GM12891 (cell line): ENCODE data around the gene HPCAL4.

Experiments
- DNase-seq: peaks from one replicate; pipeline ENCODE4 v3.0.0; 2011; ENCODE audit warnings: low spot score; ENCODE audit not compliant: insufficient read length
- FAIRE-seq: peaks from 2 replicates; lab custom pipeline; 2011; peaks lifted over from hg19 to GRCh38; lab: Jason Lieb, UNC
- PAX5 ChIP-seq: IDR thresholded peaks from 2 replicates; pipeline ENCODE4 v1.6.1; 2011; ENCODE audit warnings: low read length, moderate library complexity, mild to moderate bottlenecking; ENCODE audit not compliant: insufficient read depth, severe bottlenecking
- POLR2A ChIP-seq: IDR thresholded peaks from 2 replicates; pipeline ENCODE4 v1.6.1; 2011; ENCODE audit warnings: low read depth, low read length, control low read depth
- POLR2AphosphoS5 ChIP-seq: IDR thresholded peaks from 2 replicates; pipeline ENCODE4 v1.6.1; 2011; ENCODE audit warnings: low read depth, low read length, control low read depth
- POU2F2 ChIP-seq: IDR thresholded peaks from 2 replicates; pipeline ENCODE4 v1.6.1; 2011; ENCODE audit warnings: low read depth, mild to moderate bottlenecking, control low read depth, low read length, moderate library complexity
- SPI1 ChIP-seq: IDR thresholded peaks from 2 replicates; pipeline ENCODE4 v1.6.1; 2011; ENCODE audit warnings: low read depth, low read length, control low read depth
- TAF1 ChIP-seq: IDR thresholded peaks from 2 replicates; pipeline ENCODE4 v1.6.1; 2011; ENCODE audit warnings: low read depth, low read length, control low read depth

Gene HPCAL4

DNA sequence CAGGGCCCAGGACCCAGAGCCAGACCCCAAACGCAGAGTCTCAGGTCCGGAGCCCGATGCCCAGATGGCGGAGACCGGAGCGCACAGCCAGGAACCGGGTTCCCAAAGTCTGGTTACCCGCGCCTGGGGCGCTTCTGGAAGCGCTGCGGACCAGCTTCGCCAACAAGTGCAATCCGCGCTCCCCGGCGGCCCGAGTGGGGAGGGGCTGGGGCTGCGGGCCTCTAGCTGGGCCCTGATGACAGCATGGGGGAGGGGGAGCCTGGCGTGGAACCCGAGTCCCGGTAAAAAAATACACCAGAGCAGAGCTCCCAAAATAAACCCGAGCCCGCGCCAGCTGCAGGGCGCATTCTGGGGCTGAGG, 19.8 kb downstream of the HPCAL4 start:
- FAIRE-seq (no peak), DNase-seq (no peak)
- TF ChIP-seq SPI1 (no peak), POLR2AphosphoS5 (no peak), POU2F2 (no peak), PAX5 (no peak), POLR2A (no peak), TAF1 (no peak)

DNA sequence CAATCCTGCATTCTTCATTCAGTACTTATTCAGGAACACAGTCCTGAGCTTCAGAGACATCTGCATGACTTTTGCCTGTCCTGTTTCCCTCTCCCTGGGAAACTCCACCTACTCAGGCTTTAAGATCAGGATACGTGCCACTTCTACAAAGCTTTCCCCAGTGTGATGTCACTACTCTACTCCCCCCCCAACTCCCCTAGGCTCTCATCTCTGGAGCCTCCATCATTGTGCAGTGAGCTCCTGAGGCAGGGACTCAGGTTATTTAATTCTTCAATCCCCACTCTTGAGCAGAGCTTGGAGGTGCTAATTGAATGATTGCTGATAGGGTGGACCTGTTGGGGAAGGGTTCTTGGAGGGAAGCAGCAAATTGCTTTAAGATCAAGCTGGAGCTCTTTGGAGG, 20.5 kb downstream of the HPCAL4 start:
- FAIRE-seq (no peak), DNase-seq (no peak)
- TF ChIP-seq POLR2A = no peak
- TF ChIP-seq POU2F2 = no peak
- TF ChIP-seq PAX5 = no peak
- no peak for TF ChIP-seq POLR2AphosphoS5
- TF ChIP-seq TAF1 = no peak
- no peak for TF ChIP-seq SPI1

DNA sequence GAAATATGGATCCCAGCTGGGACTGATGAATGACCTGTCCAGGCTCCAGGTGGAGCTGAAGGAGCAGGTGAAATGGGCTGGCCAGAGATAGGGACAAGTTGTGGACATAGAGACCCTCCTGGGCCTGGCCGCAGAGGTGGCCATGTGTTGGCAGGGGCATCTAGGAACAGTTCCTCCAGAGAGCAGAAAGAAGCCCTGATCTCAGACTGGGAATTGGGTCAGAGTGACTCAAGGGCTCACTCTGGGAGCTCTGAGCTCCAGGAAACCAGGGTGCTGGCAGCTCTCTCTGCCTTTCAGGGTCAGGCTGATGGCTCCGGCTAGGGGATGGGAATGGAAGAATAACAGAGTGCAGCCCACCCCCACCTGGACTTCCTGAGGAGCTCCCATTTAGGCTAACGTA, 22.3 kb downstream of the HPCAL4 start:
- FAIRE-seq (no peak), DNase-seq (no peak)
- TF ChIP-seq POLR2AphosphoS5 = no peak
- no peak for TF ChIP-seq SPI1
- TF ChIP-seq POU2F2 = no peak
- no peak for TF ChIP-seq TAF1
- no peak for TF ChIP-seq POLR2A

DNA sequence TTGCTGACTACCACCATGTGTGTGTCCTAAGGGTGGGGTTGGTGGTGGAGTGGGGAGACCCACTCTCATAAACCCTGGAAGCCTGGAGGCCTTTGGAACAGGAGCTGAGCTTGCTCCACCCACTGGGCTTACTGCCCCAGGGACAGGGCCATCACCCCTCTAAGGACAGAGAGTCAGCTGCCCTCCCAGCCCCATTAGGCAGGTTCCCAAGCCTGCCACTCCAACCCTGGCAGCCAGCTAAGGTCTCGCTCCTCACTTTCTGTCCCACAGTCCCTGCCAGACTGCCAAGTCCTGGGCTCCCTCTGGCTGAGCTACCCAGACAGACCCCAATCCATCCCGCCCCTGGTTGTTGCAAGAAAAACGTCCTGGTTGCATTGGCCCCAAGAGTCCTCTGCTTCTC, 23.1 kb downstream of the HPCAL4 start:
- no peak for FAIRE-seq
- DNase-seq = no peak
- no peak for TF ChIP-seq POLR2A
- no peak for TF ChIP-seq SPI1
- TF ChIP-seq PAX5 = no peak
- no peak for TF ChIP-seq POU2F2
- TF ChIP-seq POLR2AphosphoS5 = no peak
- no peak for TF ChIP-seq TAF1

DNA sequence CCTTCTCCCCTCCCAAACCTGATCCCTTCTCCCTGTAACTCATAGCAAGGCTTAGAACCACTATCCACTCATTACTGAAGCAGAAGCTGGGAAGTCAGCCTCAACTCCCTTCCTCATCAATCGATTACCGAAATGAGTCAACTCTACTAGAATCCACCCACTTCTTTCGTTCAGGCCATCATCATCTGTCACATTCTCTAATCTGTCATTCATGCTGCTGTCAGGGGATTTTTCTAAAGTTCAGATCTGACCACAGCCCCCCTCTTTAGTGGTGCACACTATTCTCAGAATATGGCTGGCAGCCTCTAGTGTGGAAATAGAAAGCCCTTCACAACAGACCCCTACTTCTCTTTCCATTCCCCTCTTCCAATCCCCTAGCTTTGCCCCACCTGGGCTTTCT, 24.5 kb downstream of the HPCAL4 start:
- TF ChIP-seq POLR2A (no peak), PAX5 (peak; percentile 11), POU2F2 (peak; percentile 68), SPI1 (peak; percentile 92), TAF1 (no peak)
- FAIRE-seq = peak; percentile 96
- DNase-seq = peak; percentile 61

DNA sequence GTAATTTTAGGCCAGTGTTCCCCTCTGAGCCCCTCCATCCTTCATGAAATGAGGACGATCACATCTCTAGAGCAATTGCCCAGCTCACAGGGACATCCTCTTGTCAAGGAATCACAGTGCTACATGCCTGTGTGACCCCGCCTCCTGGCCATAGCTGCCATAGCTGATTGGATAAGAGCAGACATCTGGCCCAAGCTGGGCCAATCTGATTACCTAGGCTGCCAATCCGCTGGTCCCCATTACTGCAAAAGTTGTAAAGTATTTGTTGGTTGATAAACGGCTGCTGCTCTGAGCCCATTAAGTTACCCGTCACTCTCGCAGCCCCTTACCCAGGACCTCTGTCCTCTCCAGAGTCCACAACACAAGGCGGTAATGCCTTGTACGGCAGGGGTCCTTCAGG, 27.7 kb downstream of the HPCAL4 start:
- DNase-seq = no peak
- no peak for FAIRE-seq
- TF ChIP-seq POLR2AphosphoS5 = no peak

DNA sequence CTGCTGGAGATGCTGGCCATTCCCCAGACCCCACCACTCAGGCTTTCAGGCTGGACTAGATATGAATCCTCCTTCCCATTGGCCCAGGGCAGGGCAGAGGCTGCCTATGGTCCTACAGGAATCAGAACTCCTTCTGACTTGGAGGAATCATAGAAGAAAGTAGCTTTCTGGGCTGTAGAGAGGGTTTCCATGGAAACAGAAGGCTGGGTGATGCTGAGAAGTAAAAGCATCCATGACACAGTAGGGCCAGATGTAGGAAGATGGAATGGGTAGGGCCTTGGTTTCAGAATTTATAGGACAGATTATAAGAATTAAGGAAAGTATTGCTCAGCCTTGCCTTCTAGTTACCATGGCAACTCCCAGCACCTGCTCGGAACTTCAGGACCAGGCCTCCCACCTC, 28.4 kb downstream of the HPCAL4 start:
- TF ChIP-seq TAF1 (no peak), PAX5 (no peak), POLR2A (no peak), POU2F2 (no peak), POLR2AphosphoS5 (no peak), SPI1 (no peak)
- FAIRE-seq (no peak), DNase-seq (no peak)

DNA sequence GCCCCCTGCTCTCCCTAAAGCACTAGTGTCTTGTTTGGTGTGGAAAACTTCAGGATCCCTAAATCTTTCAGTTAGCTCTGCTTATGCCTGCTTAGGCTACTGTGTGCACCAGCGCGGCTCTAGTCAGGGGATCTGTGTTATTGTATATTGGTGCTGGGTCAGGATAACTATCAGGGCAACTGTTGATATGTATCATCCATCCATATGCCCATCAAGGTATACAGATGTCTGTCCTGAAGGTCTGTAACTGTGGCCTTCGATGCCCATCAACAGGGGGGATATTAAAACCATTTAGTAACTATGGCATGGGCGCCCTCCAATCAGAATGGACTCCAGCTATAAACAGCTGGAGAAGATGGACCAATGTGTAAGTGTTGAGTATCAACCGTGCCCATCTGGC, 31.7 kb downstream of the HPCAL4 start:
- no peak for TF ChIP-seq POLR2AphosphoS5
- no peak for TF ChIP-seq PAX5
- TF ChIP-seq POLR2A = no peak
- TF ChIP-seq SPI1 = no peak
- TF ChIP-seq POU2F2 = no peak
- no peak for TF ChIP-seq TAF1
- FAIRE-seq (no peak), DNase-seq (no peak)

DNA sequence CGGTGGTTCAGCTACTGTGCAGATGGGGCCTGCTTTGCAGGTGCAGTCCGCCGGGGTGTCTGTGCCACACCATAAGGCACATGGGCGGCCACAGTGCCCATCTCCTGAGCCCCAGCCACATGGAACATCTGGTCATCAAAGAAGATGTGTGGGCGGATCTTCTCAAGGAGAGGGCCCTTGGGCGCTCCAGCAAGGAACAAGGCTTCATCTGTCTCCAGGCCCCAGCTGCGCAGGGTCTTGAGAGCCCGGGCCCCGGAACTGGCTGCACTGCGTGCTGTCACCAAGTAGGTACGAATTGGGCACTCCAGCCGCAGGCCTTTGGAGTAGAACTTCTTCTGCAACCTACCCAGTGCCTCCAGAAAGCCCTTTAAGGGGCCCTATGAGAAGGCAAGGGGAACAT, 32.1 kb downstream of the HPCAL4 start:
- DNase-seq = no peak
- no peak for FAIRE-seq
- TF ChIP-seq PAX5 (no peak), TAF1 (no peak), POLR2AphosphoS5 (no peak), POLR2A (no peak), POU2F2 (no peak), SPI1 (no peak)

DNA sequence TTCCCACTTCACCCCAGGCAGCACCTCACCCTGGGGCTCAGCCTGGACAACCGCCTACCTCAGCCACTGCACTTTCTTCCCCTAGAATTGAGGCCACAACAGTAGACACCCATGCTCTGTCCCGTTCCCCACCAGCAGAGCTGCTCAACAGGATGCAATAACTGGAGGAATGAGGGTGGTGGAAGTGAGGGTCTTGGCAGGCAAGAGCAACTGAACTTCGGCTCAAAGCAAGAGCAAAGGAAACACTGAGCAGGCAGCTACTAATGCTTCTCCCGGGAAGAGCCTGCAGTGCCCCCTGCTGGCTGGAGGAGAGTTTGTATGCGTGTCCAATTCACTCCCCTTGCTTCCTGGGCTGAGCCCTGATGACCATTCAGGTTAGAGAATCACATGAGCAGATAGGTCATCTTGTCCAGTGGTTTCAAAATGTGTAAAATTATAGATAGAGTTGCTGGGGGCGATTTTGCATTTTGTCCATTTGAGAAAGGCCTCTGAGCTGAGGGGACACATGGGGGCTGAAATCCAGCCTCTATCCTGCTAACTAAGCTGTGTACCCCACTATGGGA, 33.2 kb downstream of the HPCAL4 start:
- TF ChIP-seq PAX5 (no peak), TAF1 (no peak), POLR2AphosphoS5 (no peak), POU2F2 (no peak), POLR2A (no peak)
- DNase-seq (peak; percentile 47), FAIRE-seq (peak; percentile 88)

DNA sequence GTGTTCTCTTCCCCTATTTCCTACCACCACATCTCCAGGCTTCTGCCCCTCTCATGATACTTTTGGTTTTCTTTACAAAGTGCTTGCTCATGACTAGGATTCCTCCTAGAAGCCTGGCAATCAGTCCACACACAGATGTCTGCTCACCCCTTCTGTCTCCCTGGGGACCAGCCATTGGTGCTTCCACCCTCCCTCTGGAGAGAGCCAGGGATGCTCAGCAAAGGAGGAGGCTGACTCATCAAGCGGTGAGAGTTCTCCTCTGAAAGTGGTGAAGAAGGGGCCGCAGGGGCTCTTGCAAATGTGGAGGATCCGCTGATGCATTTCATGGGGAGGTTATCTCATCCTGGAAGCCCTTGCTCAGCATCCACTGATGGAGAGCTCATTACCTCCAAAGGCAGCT, 33.8 kb downstream of the HPCAL4 start:
- FAIRE-seq (no peak), DNase-seq (no peak)
- TF ChIP-seq POLR2AphosphoS5 (no peak), POU2F2 (no peak), SPI1 (no peak), PAX5 (no peak), TAF1 (no peak), POLR2A (no peak)

DNA sequence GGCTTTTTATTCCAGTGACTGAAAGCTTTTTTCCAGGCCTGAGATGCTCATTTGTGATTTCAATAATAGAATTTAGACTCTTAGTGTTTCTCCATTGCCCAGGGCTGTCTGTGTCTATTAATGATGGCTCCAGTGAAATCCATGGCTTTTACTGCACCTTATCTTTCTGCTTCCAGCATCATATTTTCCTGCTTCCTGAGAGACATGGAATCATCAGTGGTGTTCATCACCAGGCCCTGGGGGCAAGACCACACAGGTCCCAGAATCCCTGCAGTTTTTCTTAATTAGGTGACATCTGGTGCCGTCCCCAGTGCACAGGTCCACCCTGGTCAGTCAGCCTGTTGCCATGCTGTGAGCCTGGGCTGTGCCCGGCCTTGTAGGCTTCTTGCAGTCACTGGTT, 34.8 kb downstream of the HPCAL4 start:
- FAIRE-seq = no peak
- TF ChIP-seq PAX5 = no peak
- TF ChIP-seq SPI1 = no peak
- no peak for TF ChIP-seq POU2F2
- TF ChIP-seq POLR2A = no peak
- no peak for TF ChIP-seq POLR2AphosphoS5
- no peak for TF ChIP-seq TAF1
- DNase-seq = no peak
